ENCODE results near the gene TRABD.

The TRABD gene

DNA sequence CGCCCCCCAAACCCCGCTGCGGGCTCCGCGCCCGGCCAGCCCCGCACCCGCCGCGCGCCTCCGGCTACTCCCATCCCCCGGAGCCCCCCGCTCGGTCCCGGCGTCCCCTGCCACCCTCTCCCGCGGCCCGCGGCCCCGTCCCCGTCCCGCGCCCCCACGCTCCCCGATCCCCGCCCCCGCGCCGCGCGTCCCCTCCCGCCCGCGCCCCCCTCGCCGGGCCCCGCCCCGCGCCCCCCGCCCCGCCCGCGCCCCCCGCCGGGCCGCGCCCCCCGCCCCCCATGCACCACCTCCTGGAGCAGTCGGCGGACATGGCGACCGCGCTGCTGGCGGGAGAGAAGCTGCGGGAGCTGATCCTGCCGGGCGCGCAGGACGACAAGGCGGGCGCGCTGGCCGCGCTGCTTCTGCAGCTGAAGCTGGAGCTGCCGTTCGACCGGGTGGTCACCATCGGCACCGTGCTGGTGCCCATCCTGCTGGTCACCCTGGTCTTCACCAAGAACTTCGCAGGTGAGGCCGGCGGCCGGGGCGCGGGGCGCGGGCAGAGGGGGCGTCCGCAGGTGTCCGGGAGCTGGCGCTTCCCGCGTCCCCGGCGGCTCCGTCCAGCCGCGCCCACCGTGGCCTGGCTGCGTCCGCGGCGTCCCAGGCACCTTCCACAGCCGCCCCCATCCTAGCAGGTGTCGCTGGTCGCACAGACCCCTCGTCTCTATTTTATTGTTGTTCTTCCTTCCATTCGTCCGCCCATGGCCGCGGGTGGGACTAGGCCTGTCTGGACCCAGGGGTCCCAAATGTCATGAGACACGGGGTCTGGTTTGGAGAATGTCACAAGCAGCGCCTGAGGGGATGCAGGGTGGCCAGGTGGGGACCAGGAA lies 15.0 kb upstream of the TRABD start, which contains the start of gene PANX2:
PANX2 (plus strand) TSS at position 279 of the 866 bp plus-strand sequence; CDS start at position 279, 0 bp downstream.
- TF ChIP-seq, protein P1, sequence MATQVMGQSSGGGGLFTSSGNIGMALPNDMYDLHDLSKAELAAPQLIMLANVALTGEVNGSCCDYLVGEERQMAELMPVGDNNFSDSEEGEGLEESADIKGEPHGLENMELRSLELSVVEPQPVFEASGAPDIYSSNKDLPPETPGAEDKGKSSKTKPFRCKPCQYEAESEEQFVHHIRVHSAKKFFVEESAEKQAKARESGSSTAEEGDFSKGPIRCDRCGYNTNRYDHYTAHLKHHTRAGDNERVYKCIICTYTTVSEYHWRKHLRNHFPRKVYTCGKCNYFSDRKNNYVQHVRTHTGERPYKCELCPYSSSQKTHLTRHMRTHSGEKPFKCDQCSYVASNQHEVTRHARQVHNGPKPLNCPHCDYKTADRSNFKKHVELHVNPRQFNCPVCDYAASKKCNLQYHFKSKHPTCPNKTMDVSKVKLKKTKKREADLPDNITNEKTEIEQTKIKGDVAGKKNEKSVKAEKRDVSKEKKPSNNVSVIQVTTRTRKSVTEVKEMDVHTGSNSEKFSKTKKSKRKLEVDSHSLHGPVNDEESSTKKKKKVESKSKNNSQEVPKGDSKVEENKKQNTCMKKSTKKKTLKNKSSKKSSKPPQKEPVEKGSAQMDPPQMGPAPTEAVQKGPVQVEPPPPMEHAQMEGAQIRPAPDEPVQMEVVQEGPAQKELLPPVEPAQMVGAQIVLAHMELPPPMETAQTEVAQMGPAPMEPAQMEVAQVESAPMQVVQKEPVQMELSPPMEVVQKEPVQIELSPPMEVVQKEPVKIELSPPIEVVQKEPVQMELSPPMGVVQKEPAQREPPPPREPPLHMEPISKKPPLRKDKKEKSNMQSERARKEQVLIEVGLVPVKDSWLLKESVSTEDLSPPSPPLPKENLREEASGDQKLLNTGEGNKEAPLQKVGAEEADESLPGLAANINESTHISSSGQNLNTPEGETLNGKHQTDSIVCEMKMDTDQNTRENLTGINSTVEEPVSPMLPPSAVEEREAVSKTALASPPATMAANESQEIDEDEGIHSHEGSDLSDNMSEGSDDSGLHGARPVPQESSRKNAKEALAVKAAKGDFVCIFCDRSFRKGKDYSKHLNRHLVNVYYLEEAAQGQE (IDR thresholded peaks at IDR 0.05; ENCODE audit: insufficient read depth in 1 of 2, low read depth in 2 of 2, low read length in 2 of 2), result no peak
- TF ChIP-seq POLR2AphosphoS5 (IDR thresholded peaks at IDR 0.05; ENCODE audit: low read depth, low read length), result no peak
- TF ChIP-seq SIN3A (IDR thresholded peaks at IDR 0.05; ENCODE audit: borderline replicate concordance, insufficient read depth, low read length), result no peak
- no peak for TF ChIP-seq TAF1 (IDR thresholded peaks at IDR 0.05; ENCODE audit: borderline replicate concordance, insufficient read depth, low read length)
- no peak for TF ChIP-seq FOXP2 (optimal IDR thresholded peaks at IDR 0.05; ENCODE audit: borderline replicate concordance, extremely low read depth, extremely low read length, insufficient read depth)

DNA sequence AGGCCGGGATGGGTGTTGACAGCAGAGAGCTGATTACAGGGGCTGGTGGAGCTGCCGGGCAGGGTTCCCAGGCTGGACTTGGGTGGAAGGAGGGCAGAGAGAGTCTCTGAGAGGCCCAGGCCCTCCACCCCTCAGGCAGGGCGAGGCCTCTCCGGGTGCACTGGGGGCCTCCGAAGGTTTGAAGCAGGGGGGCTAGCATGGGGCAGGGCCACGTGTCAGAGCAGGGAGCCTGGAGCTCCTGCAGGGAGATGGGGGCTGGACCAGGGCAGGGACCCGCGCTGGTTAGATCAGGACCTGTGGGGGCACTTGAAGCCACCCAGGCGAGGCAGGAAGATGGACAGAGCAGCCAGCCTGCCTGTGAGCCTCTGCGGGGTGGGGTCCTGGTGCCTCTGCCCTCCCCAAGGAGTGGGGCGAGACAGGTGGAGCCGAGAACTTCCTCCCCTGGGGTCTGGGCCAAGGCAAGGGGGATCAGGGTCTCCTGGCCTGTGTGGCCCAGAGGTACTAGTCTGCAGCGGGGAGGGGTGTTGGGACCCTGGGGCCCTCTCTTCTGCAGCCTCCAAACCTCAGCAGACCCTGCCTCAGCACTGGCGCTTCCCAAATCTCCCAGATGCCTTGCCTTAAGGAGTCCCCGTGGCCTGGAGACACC lies 14.3 kb upstream of the TRABD start:
- TF ChIP-seq FOXP2 (optimal IDR thresholded peaks at IDR 0.05; ENCODE audit: borderline replicate concordance, extremely low read depth, extremely low read length, insufficient read depth), result no peak
- TF ChIP-seq TAF1 (IDR thresholded peaks at IDR 0.05; ENCODE audit: borderline replicate concordance, insufficient read depth, low read length), result no peak
- TF ChIP-seq, protein P1 (IDR thresholded peaks at IDR 0.05; ENCODE audit: insufficient read depth in 1 of 2, low read depth in 2 of 2, low read length in 2 of 2), result no peak
- TF ChIP-seq POLR2AphosphoS5 (IDR thresholded peaks at IDR 0.05; ENCODE audit: low read depth, low read length), result no peak
- no peak for TF ChIP-seq SIN3A (IDR thresholded peaks at IDR 0.05; ENCODE audit: borderline replicate concordance, insufficient read depth, low read length)

DNA sequence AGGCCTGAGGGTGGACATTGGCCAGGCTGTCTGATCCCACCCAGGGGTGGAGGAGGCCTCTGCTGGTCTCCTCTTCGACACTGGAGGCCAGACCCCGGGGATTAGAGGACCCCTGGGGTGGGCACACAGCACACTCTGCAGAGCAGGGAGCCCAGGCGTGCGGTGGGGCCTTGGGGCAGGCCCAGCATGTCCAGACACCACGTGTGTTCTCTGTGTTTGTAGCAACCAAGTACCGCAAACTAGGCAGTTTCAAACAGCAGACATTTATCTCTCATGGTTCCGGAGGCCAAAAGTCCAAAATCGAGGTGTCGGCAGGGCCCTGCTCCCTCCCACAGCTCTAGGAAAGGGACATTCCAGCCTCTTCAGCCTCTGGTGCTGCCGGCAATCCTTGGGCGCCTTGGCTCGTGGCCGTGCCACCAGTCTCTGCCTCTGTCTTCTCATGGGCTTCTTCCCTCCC lies 13.7 kb upstream of the TRABD start:
- TF ChIP-seq TAF1 (IDR thresholded peaks at IDR 0.05; ENCODE audit: borderline replicate concordance, insufficient read depth, low read length), result no peak
- no peak for TF ChIP-seq POLR2AphosphoS5 (IDR thresholded peaks at IDR 0.05; ENCODE audit: low read depth, low read length)
- TF ChIP-seq, protein P1 (IDR thresholded peaks at IDR 0.05; ENCODE audit: insufficient read depth in 1 of 2, low read depth in 2 of 2, low read length in 2 of 2), result no peak
- TF ChIP-seq SIN3A (IDR thresholded peaks at IDR 0.05; ENCODE audit: borderline replicate concordance, insufficient read depth, low read length), result no peak
- TF ChIP-seq FOXP2 (optimal IDR thresholded peaks at IDR 0.05; ENCODE audit: borderline replicate concordance, extremely low read depth, extremely low read length, insufficient read depth), result no peak

DNA sequence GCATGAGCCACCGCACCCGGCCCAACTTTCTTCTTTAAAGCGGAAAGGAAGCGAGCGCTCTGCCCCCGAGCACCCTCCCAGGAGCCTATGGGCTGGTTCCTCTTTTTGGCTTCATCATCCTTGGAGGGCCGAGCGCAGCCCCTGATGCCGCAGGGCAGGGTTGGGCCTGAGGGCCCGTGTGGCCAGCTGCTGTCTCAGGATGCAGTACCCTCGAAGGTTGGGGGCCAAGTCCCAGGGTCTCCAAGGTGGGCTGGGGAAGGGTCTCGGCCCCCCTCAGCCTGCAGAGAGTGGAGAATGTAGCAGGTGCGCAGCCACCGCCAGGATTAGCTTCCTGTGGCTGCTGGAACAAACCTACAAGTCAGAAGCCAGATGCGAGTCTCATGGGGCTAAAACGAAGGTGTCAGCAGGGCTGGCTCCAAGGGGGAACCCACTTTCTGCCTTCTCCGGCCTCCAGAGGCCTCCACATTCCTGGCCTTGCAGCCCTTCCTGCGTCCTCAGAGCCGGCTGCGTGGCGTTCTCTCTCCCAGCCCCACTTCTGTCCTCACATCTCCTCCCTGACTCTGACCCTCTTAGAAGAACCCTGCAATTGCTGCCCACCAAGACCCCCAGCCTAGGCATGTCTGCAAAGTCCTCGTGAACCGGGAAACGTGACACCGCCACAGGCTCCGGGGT lies 12.3 kb upstream of the TRABD start:
- no peak for TF ChIP-seq TAF1 (IDR thresholded peaks at IDR 0.05; ENCODE audit: borderline replicate concordance, insufficient read depth, low read length)

DNA sequence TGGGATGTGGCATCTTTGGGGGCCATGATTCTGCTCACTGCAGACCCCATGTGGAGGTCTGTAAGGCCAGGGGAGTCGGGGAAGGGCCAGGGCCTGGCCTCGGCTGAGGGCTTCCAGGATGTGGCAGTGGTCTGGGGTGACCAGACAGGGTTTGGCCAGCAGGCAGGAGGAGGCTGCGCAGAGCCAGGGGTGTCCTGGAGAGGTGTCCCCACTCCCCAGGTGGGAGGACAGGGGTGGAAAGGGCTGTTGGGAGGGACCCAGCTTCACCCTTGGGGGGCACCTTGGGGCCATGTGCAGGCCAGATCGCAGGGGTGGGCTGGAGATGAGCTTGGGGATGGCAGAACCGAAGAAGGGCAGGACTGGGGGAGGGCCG lies 11.7 kb upstream of the TRABD start:
- TF ChIP-seq TAF1 (IDR thresholded peaks at IDR 0.05; ENCODE audit: borderline replicate concordance, insufficient read depth, low read length) (no peak), SIN3A (IDR thresholded peaks at IDR 0.05; ENCODE audit: borderline replicate concordance, insufficient read depth, low read length) (no peak), FOXP2 (optimal IDR thresholded peaks at IDR 0.05; ENCODE audit: borderline replicate concordance, extremely low read depth, extremely low read length, insufficient read depth) (no peak), POLR2AphosphoS5 (IDR thresholded peaks at IDR 0.05; ENCODE audit: low read depth, low read length) (no peak)
- TF ChIP-seq, protein P1 (IDR thresholded peaks at IDR 0.05; ENCODE audit: insufficient read depth in 1 of 2, low read depth in 2 of 2, low read length in 2 of 2), result no peak
